MM.1S (cell line): ENCODE data around the gene CCND1.

Source experiments
- EZH2 ChIP-seq: fragments of 300-600 bp; sonication (generic); optimal IDR thresholded peaks from 2 replicates; pipeline ENCODE3; 2017; ENCODE audit warnings: low read depth, mild to moderate bottlenecking, antibody characterized with exemption, low read length, mixed read lengths
- TF ChIP-seq, protein P1 (sequence below): fragments of 300-600 bp; sonication (generic); IDR thresholded peaks from 2 replicates; pipeline ENCODE4 v1.5.1; 2016; ENCODE audit warnings: antibody characterized with exemption, low read length, mixed read lengths

DNA sequence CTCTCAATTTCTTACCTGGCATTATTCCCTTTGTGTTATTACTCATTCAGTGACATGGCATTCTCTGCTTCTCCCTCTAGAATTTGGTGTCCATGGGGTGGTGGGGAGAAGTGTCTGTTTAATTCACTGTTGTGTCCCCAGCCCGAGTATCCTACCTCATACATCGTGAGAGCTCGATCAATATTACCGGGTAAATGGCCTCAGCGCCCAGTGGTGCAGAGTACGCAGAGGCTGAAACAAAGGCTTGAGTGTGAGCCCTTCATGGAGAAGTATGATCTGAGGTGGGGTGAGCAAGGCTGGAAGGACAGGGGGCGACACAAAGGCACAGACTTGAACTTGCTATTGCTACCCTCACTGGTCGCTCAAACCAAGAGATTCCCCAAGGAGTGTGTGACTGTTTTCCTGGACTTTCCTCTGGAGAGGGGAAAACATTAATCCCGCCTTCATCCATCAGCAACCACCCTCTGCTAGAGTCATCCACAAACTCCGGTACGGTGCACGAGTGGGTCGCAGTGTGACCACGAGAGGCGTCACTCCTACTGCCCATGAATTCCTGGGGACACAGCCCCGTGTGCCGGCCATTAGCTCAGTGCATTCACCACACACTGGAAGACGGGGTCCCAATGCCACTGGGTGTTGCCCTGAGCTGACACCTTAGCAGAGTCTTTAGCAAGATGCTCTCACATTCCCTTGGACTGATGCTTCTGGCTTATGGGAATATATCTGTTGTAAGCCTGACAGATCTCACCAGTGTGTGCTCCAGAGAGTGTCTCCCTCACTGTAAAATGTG is 35.0 kb upstream of the CCND1 start:
- TF ChIP-seq, protein P1, sequence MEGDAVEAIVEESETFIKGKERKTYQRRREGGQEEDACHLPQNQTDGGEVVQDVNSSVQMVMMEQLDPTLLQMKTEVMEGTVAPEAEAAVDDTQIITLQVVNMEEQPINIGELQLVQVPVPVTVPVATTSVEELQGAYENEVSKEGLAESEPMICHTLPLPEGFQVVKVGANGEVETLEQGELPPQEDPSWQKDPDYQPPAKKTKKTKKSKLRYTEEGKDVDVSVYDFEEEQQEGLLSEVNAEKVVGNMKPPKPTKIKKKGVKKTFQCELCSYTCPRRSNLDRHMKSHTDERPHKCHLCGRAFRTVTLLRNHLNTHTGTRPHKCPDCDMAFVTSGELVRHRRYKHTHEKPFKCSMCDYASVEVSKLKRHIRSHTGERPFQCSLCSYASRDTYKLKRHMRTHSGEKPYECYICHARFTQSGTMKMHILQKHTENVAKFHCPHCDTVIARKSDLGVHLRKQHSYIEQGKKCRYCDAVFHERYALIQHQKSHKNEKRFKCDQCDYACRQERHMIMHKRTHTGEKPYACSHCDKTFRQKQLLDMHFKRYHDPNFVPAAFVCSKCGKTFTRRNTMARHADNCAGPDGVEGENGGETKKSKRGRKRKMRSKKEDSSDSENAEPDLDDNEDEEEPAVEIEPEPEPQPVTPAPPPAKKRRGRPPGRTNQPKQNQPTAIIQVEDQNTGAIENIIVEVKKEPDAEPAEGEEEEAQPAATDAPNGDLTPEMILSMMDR = no peak
- no peak for TF ChIP-seq EZH2
